ENCODE results near the gene TRPT1.

DNA sequence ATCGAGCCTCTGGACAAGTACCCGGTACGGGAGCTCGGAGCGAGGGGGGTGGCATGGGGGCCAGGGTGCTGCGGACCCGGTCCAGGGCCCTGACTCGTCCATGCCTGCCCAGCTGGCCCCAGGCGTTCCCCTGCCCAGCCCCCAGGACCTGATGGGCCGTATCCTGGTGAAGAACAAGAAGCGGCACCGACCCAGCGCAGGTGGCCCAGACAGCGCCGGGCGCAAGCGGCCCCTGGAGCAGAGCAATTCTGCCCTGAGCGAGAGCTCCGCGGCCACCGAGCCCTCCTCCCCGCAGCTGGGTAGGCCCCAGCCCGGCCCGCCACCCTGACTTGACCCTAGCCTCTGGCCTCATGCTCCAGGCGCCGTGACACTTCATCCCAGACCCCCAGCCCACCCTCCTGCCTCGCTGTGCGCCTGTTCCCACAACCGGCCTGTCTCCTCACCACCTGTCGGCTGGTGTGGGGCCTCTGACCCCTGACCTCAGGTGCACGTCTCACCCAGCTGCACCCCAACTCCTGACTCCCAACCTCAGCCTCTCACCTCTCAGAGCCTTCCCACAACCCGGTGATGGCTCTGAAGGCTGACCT lies 33.1 kb upstream of the TRPT1 start:
- TF ChIP-seq, protein P1, sequence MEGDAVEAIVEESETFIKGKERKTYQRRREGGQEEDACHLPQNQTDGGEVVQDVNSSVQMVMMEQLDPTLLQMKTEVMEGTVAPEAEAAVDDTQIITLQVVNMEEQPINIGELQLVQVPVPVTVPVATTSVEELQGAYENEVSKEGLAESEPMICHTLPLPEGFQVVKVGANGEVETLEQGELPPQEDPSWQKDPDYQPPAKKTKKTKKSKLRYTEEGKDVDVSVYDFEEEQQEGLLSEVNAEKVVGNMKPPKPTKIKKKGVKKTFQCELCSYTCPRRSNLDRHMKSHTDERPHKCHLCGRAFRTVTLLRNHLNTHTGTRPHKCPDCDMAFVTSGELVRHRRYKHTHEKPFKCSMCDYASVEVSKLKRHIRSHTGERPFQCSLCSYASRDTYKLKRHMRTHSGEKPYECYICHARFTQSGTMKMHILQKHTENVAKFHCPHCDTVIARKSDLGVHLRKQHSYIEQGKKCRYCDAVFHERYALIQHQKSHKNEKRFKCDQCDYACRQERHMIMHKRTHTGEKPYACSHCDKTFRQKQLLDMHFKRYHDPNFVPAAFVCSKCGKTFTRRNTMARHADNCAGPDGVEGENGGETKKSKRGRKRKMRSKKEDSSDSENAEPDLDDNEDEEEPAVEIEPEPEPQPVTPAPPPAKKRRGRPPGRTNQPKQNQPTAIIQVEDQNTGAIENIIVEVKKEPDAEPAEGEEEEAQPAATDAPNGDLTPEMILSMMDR (IDR thresholded peaks at IDR 0.05): no peak
- no peak for TF ChIP-seq POLR2A (IDR thresholded peaks at IDR 0.05)
